ENCODE measurements around the gene KCNAB1. TPM values are rescaled to one million over a fixed set of nuclear protein-coding genes. Genes with fewer than 3 reads are reported as not detected.
"Not testable (repeated sequence)": the region's sequence is repeated elsewhere in the genome, so short reads cannot be mapped to it uniquely, and the experiment has no call there.

The KCNAB1 gene
- total RNA-seq, 2 donors from 2014 or later = 2.6 to 3.5 TPM

- DNase-seq (no peak), ATAC-seq (no peak)
- intact Hi-C loops (cut with DNase I) = no loop called here
Observed at GRCh38 chr3:156133076-156133475, 12.7 kb downstream of the KCNAB1 start.

- ATAC-seq = no peak
Observed at GRCh38 chr3:156135921-156136638, 15.7 kb downstream of the KCNAB1 start.

GRCh38 chr3:156137397-156137796 lies 17.0 kb downstream of the KCNAB1 start:
- intact Hi-C loops (cut with DNase I); DNase-seq; ATAC-seq: not testable (repeated sequence)

More at GRCh38 chr3:156135921-156136638, 15.7 kb downstream of the KCNAB1 start:
- no peak for DNase-seq
- intact Hi-C loops (cut with DNase I) = no loop called here

- DNase-seq = no peak
- no peak for ATAC-seq
- intact Hi-C loops (cut with DNase I) = no loop called here
Observed at GRCh38 chr3:156140001-156140595, 19.7 kb downstream of the KCNAB1 start.

GRCh38 chr3:156142702-156143101 lies 22.3 kb downstream of the KCNAB1 start:
- DNase-seq = no peak
- intact Hi-C loops (cut with DNase I) = no loop called here
- peak in 1 of 2 donors; percentile 30 for ATAC-seq

GRCh38 chr3:156143136-156143535 lies 22.8 kb downstream of the KCNAB1 start:
- DNase-seq (no peak), ATAC-seq (no peak)
- intact Hi-C loops (cut with DNase I) = no loop called here

- DNase-seq (no peak), ATAC-seq (no peak)
- intact Hi-C loops (cut with DNase I) = no loop called here
Observed at GRCh38 chr3:156144060-156144459, 23.7 kb downstream of the KCNAB1 start.

GRCh38 chr3:156145866-156146265 lies 25.5 kb downstream of the KCNAB1 start:
- ATAC-seq = no peak
- DNase-seq = no peak
- intact Hi-C loops (cut with DNase I) = loop anchor here in 1 of 2 donors (5.0 kb wide), 1 partner anchor 361 kb away; no protein-coding TSS in a partner anchor

- intact Hi-C loops (cut with DNase I) = loop anchor here in 1 of 2 donors (5.0 kb wide), 1 partner anchor 359 kb away; no protein-coding TSS in a partner anchor
- DNase-seq (peak; percentile 24), ATAC-seq (peak; percentile 38 to 70)
Observed at GRCh38 chr3:156148345-156148945, 28.1 kb downstream of the KCNAB1 start.

GRCh38 chr3:156148946-156149381 lies 28.6 kb downstream of the KCNAB1 start:
- intact Hi-C loops (cut with DNase I) = loop anchor here in 1 of 2 donors (5.0 kb wide), 1 partner anchor 358 kb away; no protein-coding TSS in a partner anchor
- ATAC-seq = peak; percentile 64 to 72

GRCh38 chr3:156149876-156150275 lies 29.5 kb downstream of the KCNAB1 start:
- ATAC-seq (no peak), DNase-seq (no peak)
- intact Hi-C loops (cut with DNase I) = loop anchor here (2.0 to 10.0 kb wide), 6 partner anchors 295 to 987 kb away; no protein-coding TSS in a partner anchor

More at GRCh38 chr3:156148946-156149381, 28.6 kb downstream of the KCNAB1 start:
- peak; percentile 25 for DNase-seq

GRCh38 chr3:156150434-156151066 lies 30.2 kb downstream of the KCNAB1 start:
- ATAC-seq (peak; percentile 64 to 66), DNase-seq (no peak)

GRCh38 chr3:156151824-156152428 lies 31.5 kb downstream of the KCNAB1 start:
- intact Hi-C loops (cut with DNase I) = loop anchor here (2.0 to 10.0 kb wide), 5 partner anchors 293 to 985 kb away; no protein-coding TSS in a partner anchor
- ATAC-seq (peak in 1 of 2 donors; percentile 67), DNase-seq (peak; percentile 67)

More at GRCh38 chr3:156150434-156151066, 30.2 kb downstream of the KCNAB1 start:
- intact Hi-C loops (cut with DNase I) = loop anchor here (2.0 to 10.0 kb wide), 5 partner anchors 294 to 986 kb away; no protein-coding TSS in a partner anchor

GRCh38 chr3:156158656-156159295 lies 38.4 kb downstream of the KCNAB1 start:
- intact Hi-C loops (cut with DNase I) = loop anchor here (10.0 kb wide), 2 partner anchors 286 to 296 kb away; no protein-coding TSS in a partner anchor
- no peak for DNase-seq
- no peak for ATAC-seq

GRCh38 chr3:156160647-156161046 lies 40.3 kb downstream of the KCNAB1 start:
- intact Hi-C loops (cut with DNase I) = no loop called here
- DNase-seq = no peak
- ATAC-seq = no peak

GRCh38 chr3:156161172-156161571 lies 40.8 kb downstream of the KCNAB1 start:
- no peak for DNase-seq
- ATAC-seq = no peak
- intact Hi-C loops (cut with DNase I) = no loop called here

- DNase-seq = no peak
- no peak for ATAC-seq
- intact Hi-C loops (cut with DNase I) = no loop called here
Observed at GRCh38 chr3:156163848-156164247, 43.5 kb downstream of the KCNAB1 start.

GRCh38 chr3:156166808-156167207 lies 46.4 kb downstream of the KCNAB1 start:
- ATAC-seq (no peak), DNase-seq (no peak)
- intact Hi-C loops (cut with DNase I) = no loop called here

Data from left cardiac atrium (tissue), 4 donors.